HG02870 (cell line): ENCODE measurements around the gene MAPKAPK2.
"Not testable (repeated sequence)": the region's sequence is repeated elsewhere in the genome, so short reads cannot be mapped to it uniquely, and the experiment has no call there.

Source experiments
- ATAC-seq: cut with Tn5 transposase; IDR thresholded peaks from one replicate; pipeline ENCODE4 v1.9.1; 2021; ENCODE audit warnings: mild to moderate bottlenecking, moderate library complexity; ENCODE audit not compliant: unreplicated experiment

Gene MAPKAPK2

GRCh38 chr1:206769304-206769731, 84.6 kb downstream of the MAPKAPK2 start:
- peak; percentile 56 for ATAC-seq

GRCh38 chr1:206770531-206771337, 86.0 kb downstream of the MAPKAPK2 start, which contains the start of gene IL19:
IL19 (plus strand) TSS chr1:206770773; CDS start chr1:206836663, 65,890 bp downstream.
- ATAC-seq = peak; percentile 25

GRCh38 chr1:206771338-206771692, 86.6 kb downstream of the MAPKAPK2 start:
- ATAC-seq = no peak

- no peak for ATAC-seq
These were observed 87.7 kb downstream of the MAPKAPK2 start, which contains the start of gene IL10 for GRCh38 chr1:206772243-206772937. IL10 (minus strand) TSS chr1:206772494; CDS start chr1:206772435, 59 bp downstream.

GRCh38 chr1:206774093-206774492, 89.4 kb downstream of the MAPKAPK2 start:
- no peak for ATAC-seq

GRCh38 chr1:206776229-206776628, 91.5 kb downstream of the MAPKAPK2 start:
- no peak for ATAC-seq

- ATAC-seq = no peak
These were observed 93.3 kb downstream of the MAPKAPK2 start for GRCh38 chr1:206778031-206778430.

- ATAC-seq = not testable (repeated sequence)
These were observed 94.2 kb downstream of the MAPKAPK2 start for GRCh38 chr1:206778911-206779310.

GRCh38 chr1:206779638-206780037, 94.9 kb downstream of the MAPKAPK2 start:
- ATAC-seq = no peak

GRCh38 chr1:206782448-206782847, 97.7 kb downstream of the MAPKAPK2 start:
- peak; percentile 32 for ATAC-seq

- ATAC-seq = no peak
These were observed 98.8 kb downstream of the MAPKAPK2 start for GRCh38 chr1:206783506-206783905.
